Muscle of leg (tissue), 11 donors: Measurements from ENCODE around the gene LDLRAD4. TPM values are rescaled to one million over a fixed set of nuclear protein-coding genes. Genes with fewer than 3 reads are reported as not detected.

Experiments used
- DNase-seq: peaks from one replicate; pipeline ENCODE4 v3.0.0; 2013
- H3K27ac ChIP-seq: one replicate; pipeline ENCODE4 v1.5.1; 2013; ENCODE audit warnings: mild to moderate bottlenecking, low read length, control low read depth
- H3K27me3 ChIP-seq: one replicate; pipeline ENCODE4 v1.6.1; 2013; ENCODE audit warnings: low read length; ENCODE audit not compliant: control insufficient read depth, insufficient read depth
- H3K36me3 ChIP-seq: one replicate; pipeline ENCODE4 v1.6.1; 2013; ENCODE audit warnings: low read length; ENCODE audit not compliant: control insufficient read depth, insufficient read depth
- H3K4me1 ChIP-seq: one replicate; pipeline ENCODE4 v1.6.1; 2013; ENCODE audit warnings: low read length; ENCODE audit not compliant: control insufficient read depth, insufficient read depth
- H3K4me3 ChIP-seq: one replicate; pipeline ENCODE4 v1.5.1; 2013; ENCODE audit warnings: low read length, control low read depth
- H3K9me3 ChIP-seq: replicated peaks from 2 replicates; pipeline ENCODE4 v1.6.1; 2013; ENCODE audit warnings: low read depth, low read length; ENCODE audit not compliant: control insufficient read depth
- WGBS: methylation state at CpG from one replicate; pipeline ENCODE4 v1.1.5; 2013; ENCODE audit warnings: missing lambda C conversion rate; ENCODE audit not compliant: insufficient coverage; 5-methylcytosine and 5-hydroxymethylcytosine counted together
- polyA plus RNA-seq, 8 donors: library from polyadenylated mRNA; unstranded; fragments of 120-200 nt; gene quantifications; one replicate each; pipeline versions ENCODE4 v1.2.1 to v1.2.3, GENCODE V29; 2013; ENCODE audit warnings: inconsistent platforms in 1 of 8, low replicate concordance in 1 of 8; ENCODE audit not compliant: insufficient read length in 8 of 8, insufficient read depth in 1 of 8
- total RNA-seq: library from RNA; stranded (reverse); fragments of 120-200 nt; gene quantifications from one replicate; pipeline ENCODE4 v1.2.4, GENCODE V29; 2013

The LDLRAD4 gene
- total and polyA plus RNA-seq, 9 donors: 9.0 to 20.8 (median 14.4) TPM

- Histone ChIP-seq H3K4me1 (no peaks in the 10 kb centered on the region), H3K9me3 (no peaks in the 10 kb centered on the region), H3K27me3 (peaks cover 4% of the 10 kb centered on the region), H3K4me3 (no peak overlapping the region), H3K36me3 (no peaks in the 10 kb centered on the region), H3K27ac (no peak overlapping the region)
- no peak for DNase-seq
- WGBS: 86% methylated on average over 13 of the region's 14 CpGs
These were observed 36.8 kb upstream of the LDLRAD4 start for GRCh38 chr18:13181765-13182164.

GRCh38 chr18:13183359-13183758 lies 35.2 kb upstream of the LDLRAD4 start:
- H3K36me3 ChIP-seq: no peaks in the 10 kb centered on the region
- H3K9me3 ChIP-seq: no peaks in the 10 kb centered on the region
- no peak overlapping the region for H3K4me3 ChIP-seq
- H3K27me3 ChIP-seq: peaks cover 4% of the 10 kb centered on the region
- no peaks in the 10 kb centered on the region for H3K4me1 ChIP-seq
- no peak for DNase-seq
- no peak overlapping the region for H3K27ac ChIP-seq
- 43% methylated on average over 1 of the region's 5 CpGs for WGBS

- H3K4me3 ChIP-seq: no peak overlapping the region
- H3K9me3 ChIP-seq: no peaks in the 10 kb centered on the region
- H3K27me3 ChIP-seq: peaks cover 4% of the 10 kb centered on the region
- WGBS: 98% methylated on average over 8 of the region's 8 CpGs
- no peak overlapping the region for H3K27ac ChIP-seq
- no peak for DNase-seq
- no peaks in the 10 kb centered on the region for H3K4me1 ChIP-seq
- H3K36me3 ChIP-seq: no peaks in the 10 kb centered on the region
These were observed 34.8 kb upstream of the LDLRAD4 start for GRCh38 chr18:13183790-13184189.

- 89% methylated on average over 9 of the region's 9 CpGs for WGBS
- no peaks in the 10 kb centered on the region for H3K4me1 ChIP-seq
- DNase-seq: no peak
- no peaks in the 10 kb centered on the region for H3K36me3 ChIP-seq
- no peak overlapping the region for H3K27ac ChIP-seq
- no peaks in the 10 kb centered on the region for H3K9me3 ChIP-seq
- H3K4me3 ChIP-seq: no peak overlapping the region
- peaks cover 4% of the 10 kb centered on the region for H3K27me3 ChIP-seq
These were observed 34.2 kb upstream of the LDLRAD4 start for GRCh38 chr18:13184396-13184795.

- WGBS: 60% methylated on average over 6 of the region's 8 CpGs
- Histone ChIP-seq H3K36me3 (no peaks in the 10 kb centered on the region), H3K4me1 (no peaks in the 10 kb centered on the region), H3K27ac (no peak overlapping the region), H3K4me3 (no peak overlapping the region), H3K9me3 (no peaks in the 10 kb centered on the region), H3K27me3 (peaks cover 4% of the 10 kb centered on the region)
- DNase-seq: no peak
These were observed 32.8 kb upstream of the LDLRAD4 start for GRCh38 chr18:13185675-13186198.

- Histone ChIP-seq H3K27ac (no peak overlapping the region), H3K4me1 (peaks cover under 1% of the 10 kb centered on the region), H3K9me3 (no peaks in the 10 kb centered on the region), H3K36me3 (no peaks in the 10 kb centered on the region), H3K27me3 (peaks cover 4% of the 10 kb centered on the region), H3K4me3 (no peak overlapping the region)
- 54% methylated on average over 6 of the region's 6 CpGs for WGBS
- DNase-seq: no peak
These were observed 31.9 kb upstream of the LDLRAD4 start for GRCh38 chr18:13186687-13187086.

- DNase-seq: no peak
- peaks cover 2% of the 10 kb centered on the region for H3K27me3 ChIP-seq
- no peak overlapping the region for H3K27ac ChIP-seq
- H3K36me3 ChIP-seq: no peaks in the 10 kb centered on the region
- no peak overlapping the region for H3K4me3 ChIP-seq
- H3K9me3 ChIP-seq: no peaks in the 10 kb centered on the region
- peaks cover 4% of the 10 kb centered on the region for H3K4me1 ChIP-seq
- 85% methylated on average over 4 of the region's 4 CpGs for WGBS
These were observed 31.1 kb upstream of the LDLRAD4 start for GRCh38 chr18:13187498-13187897.

- DNase-seq: peak; percentile 85
- H3K36me3 ChIP-seq: no peaks in the 10 kb centered on the region
These were observed 27.5 kb upstream of the LDLRAD4 start for GRCh38 chr18:13191031-13191430.

GRCh38 chr18:13191779-13192178 lies 26.8 kb upstream of the LDLRAD4 start:
- DNase-seq: no peak
- Histone ChIP-seq H3K27me3 (no peaks in the 10 kb centered on the region), H3K36me3 (no peaks in the 10 kb centered on the region), H3K9me3 (no peaks in the 10 kb centered on the region), H3K4me1 (peaks cover 4% of the 10 kb centered on the region), H3K27ac (no peak overlapping the region), H3K4me3 (no peak overlapping the region)
- WGBS: 38% methylated on average over 2 of the region's 7 CpGs

More at GRCh38 chr18:13191031-13191430, 27.5 kb upstream of the LDLRAD4 start:
- Histone ChIP-seq H3K27ac (no peak overlapping the region), H3K4me1 (peaks cover 4% of the 10 kb centered on the region), H3K9me3 (no peaks in the 10 kb centered on the region), H3K4me3 (no peak overlapping the region), H3K27me3 (no peaks in the 10 kb centered on the region)
- 18% methylated on average over 2 of the region's 3 CpGs for WGBS

- Histone ChIP-seq H3K36me3 (no peaks in the 10 kb centered on the region), H3K4me1 (peaks cover 4% of the 10 kb centered on the region), H3K27ac (no peak overlapping the region), H3K4me3 (no peak overlapping the region), H3K9me3 (no peaks in the 10 kb centered on the region), H3K27me3 (no peaks in the 10 kb centered on the region)
- WGBS: no CpG with 5 or more reads among the region's 2 CpGs
- no peak for DNase-seq
These were observed 25.6 kb upstream of the LDLRAD4 start for GRCh38 chr18:13192970-13193369.

- DNase-seq: no peak
- Histone ChIP-seq H3K27me3 (no peaks in the 10 kb centered on the region), H3K4me1 (peaks cover 4% of the 10 kb centered on the region), H3K9me3 (peaks cover 3% of the 10 kb centered on the region), H3K4me3 (no peak overlapping the region), H3K36me3 (no peaks in the 10 kb centered on the region), H3K27ac (no peak overlapping the region)
- 80% methylated on average over 1 of the region's 2 CpGs for WGBS
These were observed 24.3 kb upstream of the LDLRAD4 start for GRCh38 chr18:13194239-13194638.
